PC-3 (cell line): Measurements from ENCODE around the gene ZNF629.

Source experiments
- CTCF ChIP-seq: fragments of 300-600 bp; sonication (generic); conservative IDR thresholded peaks from 2 replicates; pipeline ENCODE4 v1.5.1; 2017; ENCODE audit warnings: antibody characterized with exemption, low read depth, mild to moderate bottlenecking, low read length
- EZH2 ChIP-seq: fragments of 300-600 bp; sonication (generic); IDR thresholded peaks from one replicate; pipeline ENCODE4 v1.6.1; 2017; ENCODE audit warnings: antibody characterized with exemption, mild to moderate bottlenecking, low read length; ENCODE audit not compliant: unreplicated experiment

DNA sequence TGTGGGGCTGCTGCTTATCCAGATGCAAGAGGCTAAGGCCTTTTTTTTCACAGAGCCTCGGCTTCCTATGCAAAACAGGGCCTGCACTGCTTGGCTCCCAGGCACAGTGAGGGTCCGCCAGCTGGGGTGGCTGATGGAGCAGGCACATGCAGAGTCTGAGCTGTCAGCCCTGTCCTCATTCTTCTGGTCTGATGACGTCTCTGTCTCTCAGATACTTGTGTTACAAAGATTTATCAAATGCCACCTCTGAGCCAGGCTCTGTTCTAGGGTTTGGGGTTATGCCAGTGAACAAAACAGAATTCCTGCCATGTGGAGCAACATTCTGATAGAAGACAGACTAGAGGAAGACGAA is 20.1 kb downstream of the ZNF629 start:
- TF ChIP-seq CTCF (no peak), EZH2 (no peak)
